ENCODE results near the gene LY6G6D.

Gene LY6G6D

GRCh38 chr6:31676904-31677303, 38.2 kb upstream of the LY6G6D start:
- H3K36me3 Mint-ChIP-seq (ENCODE audit: low read depth), result peaks cover 19% of the 10 kb centered on the region
- H3K4me1 Mint-ChIP-seq, result peaks cover 26% of the 10 kb centered on the region
- H3K9me3 Mint-ChIP-seq, result no peaks in the 10 kb centered on the region
- no peak overlapping the region for H3K4me3 Mint-ChIP-seq
- peaks cover 16% of the 10 kb centered on the region for H3K27me3 Mint-ChIP-seq (ENCODE audit: low read depth, poor library complexity)
- H3K27ac Mint-ChIP-seq, result no peak overlapping the region
- no peak for TF ChIP-seq CTCF (IDR thresholded peaks at IDR 0.05)
- DNase-seq, result no peak

GRCh38 chr6:31677955-31678354, 37.2 kb upstream of the LY6G6D start:
- DNase-seq, result no peak
- no peak overlapping the region for H3K27ac Mint-ChIP-seq
- H3K27me3 Mint-ChIP-seq (ENCODE audit: low read depth, poor library complexity), result peaks cover 20% of the 10 kb centered on the region
- H3K4me3 Mint-ChIP-seq, result no peak overlapping the region
- H3K36me3 Mint-ChIP-seq (ENCODE audit: low read depth), result peaks cover 8% of the 10 kb centered on the region
- no peaks in the 10 kb centered on the region for H3K9me3 Mint-ChIP-seq
- peaks cover 33% of the 10 kb centered on the region for H3K4me1 Mint-ChIP-seq
- no peak for TF ChIP-seq CTCF (IDR thresholded peaks at IDR 0.05)

GRCh38 chr6:31680226-31681134, 34.7 kb upstream of the LY6G6D start, which contains the start of gene LY6G5C:
Gene LY6G5C (minus strand): TSS chr6:31681067. CDS start chr6:31680373, 694 bp downstream.
- Mint-ChIP-seq H3K4me3 (peak within 1 kb of the TSS; percentile 87), H3K27me3 (ENCODE audit: low read depth, poor library complexity) (peaks cover 24% of the 10 kb centered on the region), H3K36me3 (ENCODE audit: low read depth) (peaks cover 11% of the 10 kb centered on the region), H3K9me3 (no peaks in the 10 kb centered on the region), H3K27ac (peak within 1 kb of the TSS; percentile 90), H3K4me1 (peaks cover 42% of the 10 kb centered on the region)
- peak; percentile 54 for TF ChIP-seq CTCF (IDR thresholded peaks at IDR 0.05)
- DNase-seq, result peak; percentile 76

- H3K27ac Mint-ChIP-seq, result peak overlapping the region; percentile 70
- H3K9me3 Mint-ChIP-seq, result no peaks in the 10 kb centered on the region
- H3K27me3 Mint-ChIP-seq (ENCODE audit: low read depth, poor library complexity), result peaks cover 24% of the 10 kb centered on the region
- TF ChIP-seq CTCF (IDR thresholded peaks at IDR 0.05), result no peak
- peaks cover 18% of the 10 kb centered on the region for H3K36me3 Mint-ChIP-seq (ENCODE audit: low read depth)
- H3K4me3 Mint-ChIP-seq, result peak overlapping the region; percentile 87
- peak; percentile 63 for DNase-seq
- peaks cover 42% of the 10 kb centered on the region for H3K4me1 Mint-ChIP-seq
Observed at GRCh38 chr6:31681135-31681671, 33.9 kb upstream of the LY6G6D start.

GRCh38 chr6:31683591-31683990, 31.6 kb upstream of the LY6G6D start:
- Mint-ChIP-seq H3K4me1 (peaks cover 35% of the 10 kb centered on the region), H3K4me3 (peak overlapping the region; percentile 87), H3K27ac (peak overlapping the region; percentile 18)

More at GRCh38 chr6:31683591-31683990, 31.6 kb upstream of the LY6G6D start:
- no peak for DNase-seq
- no peak for TF ChIP-seq CTCF (IDR thresholded peaks at IDR 0.05)
- H3K36me3 Mint-ChIP-seq (ENCODE audit: low read depth), result peaks cover 37% of the 10 kb centered on the region
- H3K27me3 Mint-ChIP-seq (ENCODE audit: low read depth, poor library complexity), result peaks cover 16% of the 10 kb centered on the region
- no peaks in the 10 kb centered on the region for H3K9me3 Mint-ChIP-seq

All from nephron progenitor cell (in vitro differentiated cells).